Measurements from ENCODE around the gene MGAT4A.

GRCh38 chr2:98570356-98570755 lies 160.6 kb downstream of the MGAT4A start:
- TF ChIP-seq CTCF (conservative IDR thresholded peaks at IDR 0.05) (no peak), ZFX (IDR thresholded peaks at IDR 0.05) (no peak)
